Keratinocyte (primary cell): ENCODE data around the gene MPP4. TPM values are rescaled to one million over a fixed set of nuclear protein-coding genes. Genes with fewer than 3 reads are reported as not detected.
A peak's percentile ranks its signal among the peaks of the same experiment; 100 is the strongest.

Experiments
- DNase-seq: peaks from one replicate; pipeline ENCODE4 v3.0.0-alpha.2; 2011; ENCODE audit warnings: low read depth, missing footprints, low spot score
- FAIRE-seq: peaks from 2 replicates; lab custom pipeline; 2011; peaks lifted over from hg19 to GRCh38; lab: Jason Lieb, UNC
- H2AFZ ChIP-seq: 2 replicates; pipeline ENCODE4 v1.6.0; 2012; ENCODE audit warnings: low read length, control low read depth, inconsistent platforms; ENCODE audit not compliant: control insufficient read depth
- H3K27ac ChIP-seq: 2 replicates; pipeline ENCODE4 v1.5.1; 2011; ENCODE audit warnings: low read length; ENCODE audit not compliant: control insufficient read depth, insufficient read depth
- H3K27me3 ChIP-seq: 3 replicates; pipeline ENCODE4 v1.6.0; 2011; ENCODE audit warnings: low read length; ENCODE audit not compliant: control insufficient read depth, insufficient read depth; ENCODE audit errors: extremely low read depth
- H3K36me3 ChIP-seq, 2 experiments: 2 replicates in 1 of 2; 3 replicates in 1 of 2; pipeline ENCODE4 v1.5.1; 2011; ENCODE audit warnings: low read length in 2 of 2, mild to moderate bottlenecking in 1 of 2; ENCODE audit not compliant: control insufficient read depth in 2 of 2, insufficient read depth in 2 of 2; ENCODE audit errors: extremely low read depth in 1 of 2
- H3K4me1 ChIP-seq: 3 replicates; pipeline ENCODE4 v1.5.1; 2011; ENCODE audit warnings: low read length; ENCODE audit not compliant: control insufficient read depth, insufficient read depth; ENCODE audit errors: extremely low read depth
- H3K4me2 ChIP-seq: 3 replicates; pipeline ENCODE4 v1.6.0; 2011; ENCODE audit warnings: low read depth, low read length; ENCODE audit not compliant: control insufficient read depth, insufficient read depth; ENCODE audit errors: extremely low read depth
- H3K4me3 ChIP-seq, 3 experiments: fragments of 200-600 bp in 1 of 3; sonication (generic) in 1 of 3; 2 replicates in 2 of 3; 3 replicates in 1 of 3; pipeline ENCODE4 v1.5.1; 2011 to 2016; ENCODE audit warnings: low read length in 3 of 3, mild to moderate bottlenecking in 3 of 3, control low read depth in 2 of 3, inconsistent platforms in 1 of 3, low read depth in 1 of 3, mixed read lengths in 1 of 3, mixed run types in 1 of 3, moderate library complexity in 1 of 3; ENCODE audit not compliant: control insufficient read depth in 2 of 3, insufficient read depth in 2 of 3; ENCODE audit errors: extremely low read depth in 1 of 3
- H3K79me2 ChIP-seq: 2 replicates; pipeline ENCODE4 v1.6.0; 2012; ENCODE audit warnings: low read length; ENCODE audit not compliant: control insufficient read depth, insufficient read depth
- H3K9ac ChIP-seq: 3 replicates; pipeline ENCODE4 v1.6.0; 2011; ENCODE audit warnings: low read length; ENCODE audit not compliant: control insufficient read depth, insufficient read depth; ENCODE audit errors: extremely low read depth
- H3K9me1 ChIP-seq: 3 replicates; pipeline ENCODE4 v1.6.0; 2011; ENCODE audit warnings: low read length; ENCODE audit not compliant: control insufficient read depth, insufficient read depth; ENCODE audit errors: extremely low read depth
- H3K9me3 ChIP-seq: 2 replicates; pipeline ENCODE4 v1.5.1; 2012; ENCODE audit warnings: low read depth, low read length; ENCODE audit not compliant: control insufficient read depth
- H4K20me1 ChIP-seq: 3 replicates; pipeline ENCODE4 v1.6.0; 2011; ENCODE audit warnings: low read length; ENCODE audit not compliant: control insufficient read depth, insufficient read depth; ENCODE audit errors: extremely low read depth
- EZH2 ChIP-seq: IDR thresholded peaks from one replicate; pipeline ENCODE4 v1.6.1; 2012; ENCODE audit warnings: inconsistent platforms, mild to moderate bottlenecking, low read length, moderate library complexity
- dilution Hi-C: fragments of 300-500 bp; cut with MboI; formaldehyde crosslinking; loops from one replicate; pipeline ENCODE4 v1.7.0; 2020; ENCODE audit warnings: low sequenced_read_pairs; ENCODE audit not compliant: extremely low pct_ligation_motif_present
- polyA plus RNA-seq, 5 experiments: library from polyadenylated mRNA; depleted of rRNA in 3 of 5; stranded (reverse) in 3 of 5; stranded (forward) in 1 of 5; unstranded in 1 of 5; fragments of >200 nt; gene quantifications; 1 replicate in 1 of 5; 2 replicates in 3 of 5; 3 replicates in 1 of 5; pipeline versions ENCODE4 v1.2.1 to v1.2.3, GENCODE V29; 2011 to 2012; ENCODE audit warnings: missing spikeins in 2 of 5, low read depth in 1 of 5, low replicate concordance in 1 of 5
- TF ChIP-seq, protein P1 (sequence below), 3 experiments: IDR thresholded peaks in 1 of 3; conservative IDR thresholded peaks in 1 of 3; optimal IDR thresholded peaks in 1 of 3; 2 replicates in 2 of 3; 3 replicates in 1 of 3; pipeline versions ENCODE3 to v1.5.1; 2011; ENCODE audit warnings: low read length in 3 of 3, mild to moderate bottlenecking in 3 of 3, moderate library complexity in 2 of 3, control low read depth in 1 of 3, inconsistent platforms in 1 of 3; ENCODE audit not compliant: insufficient read depth in 2 of 3; ENCODE audit errors: extremely low read depth in 1 of 3

MPP4 gene
- polyA plus RNA-seq, 1 donor (not counting 4 experiments of a cell fraction or from before 2014, with no cell fraction given) = 0.42 TPM

- Histone ChIP-seq H3K27me3 (no peaks in the 10 kb centered on the region), H3K36me3 (no peaks in the 10 kb centered on the region), H3K9ac (no peak overlapping the region), H3K9me1 (no peaks in the 10 kb centered on the region), H3K79me2 (no peaks in the 10 kb centered on the region), H3K9me3 (no peaks in the 10 kb centered on the region), H2AFZ (peak overlapping the region; percentile 20), H3K4me1 (peaks cover 9% of the 10 kb centered on the region), H4K20me1 (no peaks in the 10 kb centered on the region), H3K27ac (no peak overlapping the region), H3K4me3 (no peak overlapping the region), H3K4me2 (no peak overlapping the region)
- no peak for FAIRE-seq
- no peak for DNase-seq
- TF ChIP-seq EZH2 = no peak
- TF ChIP-seq, protein P1, sequence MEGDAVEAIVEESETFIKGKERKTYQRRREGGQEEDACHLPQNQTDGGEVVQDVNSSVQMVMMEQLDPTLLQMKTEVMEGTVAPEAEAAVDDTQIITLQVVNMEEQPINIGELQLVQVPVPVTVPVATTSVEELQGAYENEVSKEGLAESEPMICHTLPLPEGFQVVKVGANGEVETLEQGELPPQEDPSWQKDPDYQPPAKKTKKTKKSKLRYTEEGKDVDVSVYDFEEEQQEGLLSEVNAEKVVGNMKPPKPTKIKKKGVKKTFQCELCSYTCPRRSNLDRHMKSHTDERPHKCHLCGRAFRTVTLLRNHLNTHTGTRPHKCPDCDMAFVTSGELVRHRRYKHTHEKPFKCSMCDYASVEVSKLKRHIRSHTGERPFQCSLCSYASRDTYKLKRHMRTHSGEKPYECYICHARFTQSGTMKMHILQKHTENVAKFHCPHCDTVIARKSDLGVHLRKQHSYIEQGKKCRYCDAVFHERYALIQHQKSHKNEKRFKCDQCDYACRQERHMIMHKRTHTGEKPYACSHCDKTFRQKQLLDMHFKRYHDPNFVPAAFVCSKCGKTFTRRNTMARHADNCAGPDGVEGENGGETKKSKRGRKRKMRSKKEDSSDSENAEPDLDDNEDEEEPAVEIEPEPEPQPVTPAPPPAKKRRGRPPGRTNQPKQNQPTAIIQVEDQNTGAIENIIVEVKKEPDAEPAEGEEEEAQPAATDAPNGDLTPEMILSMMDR (optimal IDR thresholded peaks at IDR 0.05 in 1 of 3, IDR thresholded peaks at IDR 0.05 in 1 of 3, conservative IDR thresholded peaks at IDR 0.05 in 1 of 3; ENCODE audit: extremely low read depth in 1 of 3, insufficient read depth in 2 of 3, low read length in 3 of 3) = no peak
- dilution Hi-C loops = no loop called here
These were observed 45.2 kb downstream of the MPP4 start for GRCh38 chr2:201653221-201653620.

GRCh38 chr2:201649442-201649841 is 49.0 kb downstream of the MPP4 start:
- Histone ChIP-seq H3K9me1 (no peaks in the 10 kb centered on the region), H3K9me3 (no peaks in the 10 kb centered on the region), H4K20me1 (no peaks in the 10 kb centered on the region), H3K4me3 (no peak overlapping the region), H3K36me3 (no peaks in the 10 kb centered on the region), H2AFZ (no peak overlapping the region), H3K9ac (no peak overlapping the region), H3K27ac (no peak overlapping the region), H3K79me2 (no peaks in the 10 kb centered on the region), H3K4me1 (peaks cover 10% of the 10 kb centered on the region), H3K4me2 (no peak overlapping the region), H3K27me3 (no peaks in the 10 kb centered on the region)
- no peak for DNase-seq
- TF ChIP-seq, protein P1 (optimal IDR thresholded peaks at IDR 0.05 in 1 of 3, IDR thresholded peaks at IDR 0.05 in 1 of 3, conservative IDR thresholded peaks at IDR 0.05 in 1 of 3; ENCODE audit: extremely low read depth in 1 of 3, insufficient read depth in 2 of 3, low read length in 3 of 3) = no peak
- no peak for TF ChIP-seq EZH2
- dilution Hi-C loops = no loop called here
- FAIRE-seq = no peak
